Chondrocyte (in vitro differentiated cells): ENCODE data around the gene S1PR2. TPM values are rescaled to one million over a fixed set of nuclear protein-coding genes. Genes with fewer than 3 reads are reported as not detected.
A peak's percentile ranks its signal among the peaks of the same experiment; 100 is the strongest.

Source experiments
- DNase-seq: peaks from one replicate; pipeline ENCODE4 v3.0.0; 2021; ENCODE audit warnings: mixed read lengths, low spot score
- H3K27ac Mint-ChIP-seq: one replicate; pipeline ENCODE4 v1.8.0; 2021; ENCODE audit warnings: mild to moderate bottlenecking, moderate library complexity, mixed read lengths; ENCODE audit not compliant: unreplicated experiment
- H3K27me3 Mint-ChIP-seq: 2 replicates; pipeline ENCODE4 v1.8.0; 2021; ENCODE audit warnings: low read depth, mixed read lengths
- H3K36me3 Mint-ChIP-seq: 2 replicates; pipeline ENCODE4 v1.8.0; 2021; ENCODE audit warnings: low read depth, mixed read lengths
- H3K4me1 Mint-ChIP-seq: 2 replicates; pipeline ENCODE4 v1.8.0; 2021; ENCODE audit warnings: low read depth, mild to moderate bottlenecking, mixed read lengths
- H3K4me3 Mint-ChIP-seq: one replicate; pipeline ENCODE4 v1.8.0; 2021; ENCODE audit warnings: mild to moderate bottlenecking, moderate library complexity, mixed read lengths; ENCODE audit not compliant: unreplicated experiment
- H3K9me3 Mint-ChIP-seq: 2 replicates; pipeline ENCODE4 v1.8.0; 2021; ENCODE audit warnings: low read depth, mixed read lengths
- CTCF ChIP-seq: fragments of 200-600 bp; sonication (generic); IDR thresholded peaks from 2 replicates; pipeline ENCODE4 v1.5.0; 2021; ENCODE audit warnings: antibody characterized with exemption, mild to moderate bottlenecking, moderate library complexity
- total RNA-seq: library from RNA; stranded (reverse); gene quantifications from 3 replicates; pipeline ENCODE4 v1.2.1, GENCODE V29; 2021

Gene S1PR2
- total RNA-seq, 1 donor from 2014 or later: 12.0 TPM

- no peak for DNase-seq
- H3K27ac Mint-ChIP-seq: no peak overlapping the region
These were observed 10.4 kb downstream of the S1PR2 start for GRCh38 chr19:10220695-10221094.

DNA sequence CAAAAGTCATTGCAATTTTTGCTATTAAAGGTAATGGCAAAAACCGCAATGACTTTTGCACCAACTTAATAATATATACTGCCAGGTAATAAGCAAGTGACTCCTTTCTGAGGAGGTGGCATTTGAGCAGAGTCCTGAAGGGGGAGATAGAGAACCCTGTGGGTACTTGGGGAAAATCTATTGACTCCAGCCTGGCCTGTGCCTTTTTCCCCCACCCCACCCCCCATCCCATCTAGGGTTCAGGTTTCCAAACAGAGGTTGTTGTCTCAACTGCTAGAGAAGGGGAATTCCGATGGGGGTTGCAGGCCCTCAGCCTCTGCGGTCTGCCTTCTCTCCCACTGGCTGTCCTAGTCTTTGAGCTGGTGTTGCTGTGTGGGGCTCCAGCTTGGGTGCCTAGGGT is 11.5 kb downstream of the S1PR2 start:
- Mint-ChIP-seq H3K4me1 (no peaks in the 10 kb centered on the region), H3K27me3 (no peaks in the 10 kb centered on the region), H3K9me3 (no peaks in the 10 kb centered on the region), H3K36me3 (peaks cover 7% of the 10 kb centered on the region), H3K27ac (no peak overlapping the region), H3K4me3 (no peak overlapping the region)
- no peak for DNase-seq
- TF ChIP-seq CTCF: peak; percentile 62

More at GRCh38 chr19:10220695-10221094, 10.4 kb downstream of the S1PR2 start:
- H3K9me3 Mint-ChIP-seq: no peaks in the 10 kb centered on the region
- no peaks in the 10 kb centered on the region for H3K27me3 Mint-ChIP-seq
- H3K4me3 Mint-ChIP-seq: no peak overlapping the region
- no peak for TF ChIP-seq CTCF
- no peaks in the 10 kb centered on the region for H3K4me1 Mint-ChIP-seq
- H3K36me3 Mint-ChIP-seq: peaks cover 7% of the 10 kb centered on the region

DNA sequence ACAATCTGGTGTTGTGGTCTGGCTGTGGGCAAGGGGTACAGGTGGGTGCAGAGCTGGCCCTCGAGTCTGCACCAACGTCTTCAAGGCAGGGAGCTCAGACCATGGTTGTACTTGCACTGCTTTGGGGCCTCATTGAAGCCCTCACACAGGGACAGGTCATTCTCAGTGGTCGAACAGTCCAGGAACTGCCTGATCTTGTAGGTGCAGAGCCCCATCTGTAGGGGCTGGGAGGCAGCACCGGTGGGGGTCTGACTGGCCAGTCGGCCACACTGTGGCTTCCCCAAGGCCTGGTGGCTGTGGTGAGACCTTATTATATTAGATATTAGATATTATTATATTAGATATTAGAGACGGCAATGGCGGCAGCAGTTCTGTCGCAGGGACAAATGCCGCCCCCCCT is 14.0 kb downstream of the S1PR2 start:
- H3K4me1 Mint-ChIP-seq: no peaks in the 10 kb centered on the region
- no peak for DNase-seq
- no peak overlapping the region for H3K27ac Mint-ChIP-seq
- no peaks in the 10 kb centered on the region for H3K27me3 Mint-ChIP-seq
- TF ChIP-seq CTCF: no peak
- H3K9me3 Mint-ChIP-seq: no peaks in the 10 kb centered on the region
- H3K36me3 Mint-ChIP-seq: no peaks in the 10 kb centered on the region
- H3K4me3 Mint-ChIP-seq: no peak overlapping the region

GRCh38 chr19:10214784-10215183 is 16.3 kb downstream of the S1PR2 start:
- no peak for TF ChIP-seq CTCF
- no peak for DNase-seq
- Mint-ChIP-seq H3K27ac (no peak overlapping the region), H3K27me3 (no peaks in the 10 kb centered on the region), H3K9me3 (no peaks in the 10 kb centered on the region), H3K4me1 (no peaks in the 10 kb centered on the region), H3K36me3 (no peaks in the 10 kb centered on the region), H3K4me3 (no peak overlapping the region)

DNA sequence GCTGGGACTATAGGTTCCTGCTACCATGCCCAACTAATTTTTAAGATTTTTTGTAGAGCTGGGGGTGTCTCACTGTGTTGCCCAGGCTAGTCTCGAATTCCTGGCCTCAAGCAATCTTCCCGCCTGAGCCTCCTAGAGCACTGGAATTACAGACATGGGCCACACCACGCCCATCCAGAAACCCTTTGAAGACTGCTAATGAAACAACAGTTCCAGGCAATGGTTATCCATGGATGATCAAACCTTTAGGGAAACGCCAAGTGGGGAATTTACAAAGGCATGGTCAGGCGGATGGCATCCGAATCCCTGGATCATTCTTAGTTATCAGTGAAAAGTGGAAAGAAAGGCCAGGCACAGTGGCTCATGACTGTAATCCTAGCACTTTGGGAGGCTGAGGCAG is 19.4 kb downstream of the S1PR2 start:
- no peaks in the 10 kb centered on the region for H3K36me3 Mint-ChIP-seq
- TF ChIP-seq CTCF: no peak
- no peaks in the 10 kb centered on the region for H3K27me3 Mint-ChIP-seq
- H3K27ac Mint-ChIP-seq: no peak overlapping the region
- H3K4me1 Mint-ChIP-seq: no peaks in the 10 kb centered on the region
- peaks cover 3% of the 10 kb centered on the region for H3K9me3 Mint-ChIP-seq
- H3K4me3 Mint-ChIP-seq: no peak overlapping the region
- DNase-seq: no peak
